ENCODE results near the gene MISFA.

GRCh38 chr11:18599739-18600230 lies at the start of gene MISFA:
- TF ChIP-seq CTCF (conservative IDR thresholded peaks at IDR 0.05; ENCODE audit: low read depth, low read length): no peak
- TF ChIP-seq RCOR1 (IDR thresholded peaks at IDR 0.05; ENCODE audit: insufficient replicate concordance, low read length): no peak
- TF ChIP-seq POLR2A (IDR thresholded peaks at IDR 0.05; ENCODE audit: low read depth, low read length): no peak
- TF ChIP-seq RFX5 (IDR thresholded peaks at IDR 0.05; ENCODE audit: low read depth, low read length): no peak
- TF ChIP-seq CHD1 (IDR thresholded peaks at IDR 0.05; ENCODE audit: low read depth, low read length): no peak
- TF ChIP-seq RAD21 (IDR thresholded peaks at IDR 0.05; ENCODE audit: low read length): no peak
- no peak for TF ChIP-seq CEBPB (IDR thresholded peaks at IDR 0.05; ENCODE audit: low read depth, low read length)
- TF ChIP-seq MAFK (IDR thresholded peaks at IDR 0.05; ENCODE audit: low read depth, low read length): no peak
- no peak for TF ChIP-seq ELK1 (IDR thresholded peaks at IDR 0.05; ENCODE audit: borderline replicate concordance, low read depth, low read length)
- TF ChIP-seq SMC3 (IDR thresholded peaks at IDR 0.05; ENCODE audit: low read depth, low read length): no peak
- no peak for TF ChIP-seq FOS (IDR thresholded peaks at IDR 0.05; ENCODE audit: low read depth, low read length)
- no peak for TF ChIP-seq USF2 (IDR thresholded peaks at IDR 0.05; ENCODE audit: low read depth, low read length)
- no peak for TF ChIP-seq MAZ (IDR thresholded peaks at IDR 0.05; ENCODE audit: borderline replicate concordance, low read depth, low read length)
